Posterior cingulate gyrus (tissue), 11 donors: ENCODE results near the gene PATE2.

Experiments
- DNase-seq, 10 donors: peaks; one replicate each; pipeline versions ENCODE4 v3.0.0 to v3.0.0-alpha.2; 2020 to 2021; ENCODE audit warnings: mixed read lengths in 3 of 10
- intact Hi-C: fragments of 100-400 bp; cut with DNase I; formaldehyde crosslinking; loops from one replicate; pipeline ENCODE4 v1.15.1; 2023

PATE2 gene

GRCh38 chr11:125778728-125779127, at the start of gene PATE2:
Gene PATE2 (minus strand): TSS chr11:125778828. CDS start chr11:125778773, 55 bp downstream.
- DNase-seq, result no peak
- intact Hi-C loops, result no loop called here

- no peak for DNase-seq
- intact Hi-C loops, result no loop called here
Measured at GRCh38 chr11:125807909-125808308, 29.3 kb upstream of the PATE2 start.

GRCh38 chr11:125802387-125802786, 23.8 kb upstream of the PATE2 start:
- no peak for DNase-seq

GRCh38 chr11:125799808-125800207, 21.2 kb upstream of the PATE2 start:
- intact Hi-C loops, result no loop called here
- no peak for DNase-seq

More at GRCh38 chr11:125802387-125802786, 23.8 kb upstream of the PATE2 start:
- intact Hi-C loops, result no loop called here

- intact Hi-C loops, result no loop called here
- DNase-seq, result no peak
Measured at GRCh38 chr11:125797641-125798040, 19.0 kb upstream of the PATE2 start.

- no peak for DNase-seq
- intact Hi-C loops, result no loop called here
Measured at GRCh38 chr11:125790825-125791224, 12.2 kb upstream of the PATE2 start.

GRCh38 chr11:125787827-125788226, 9.2 kb upstream of the PATE2 start, which contains the start of gene PATE3:
Gene PATE3 (plus strand): TSS chr11:125788127. CDS start chr11:125788152, 25 bp downstream.
- intact Hi-C loops, result no loop called here
- no peak for DNase-seq

GRCh38 chr11:125784678-125785077, 6.0 kb upstream of the PATE2 start:
- DNase-seq, result no peak
- intact Hi-C loops, result no loop called here

- intact Hi-C loops, result no loop called here
- no peak for DNase-seq
Measured at GRCh38 chr11:125777309-125777708, 1.3 kb downstream of the PATE2 start.

GRCh38 chr11:125773516-125773915, 5.1 kb downstream of the PATE2 start:
- DNase-seq, result no peak
- intact Hi-C loops, result no loop called here

GRCh38 chr11:125772834-125773505, 5.7 kb downstream of the PATE2 start:
- intact Hi-C loops, result no loop called here
- no peak for DNase-seq

- no peak for DNase-seq
Measured at GRCh38 chr11:125770583-125770982, 8.0 kb downstream of the PATE2 start.

GRCh38 chr11:125768336-125769046, 10.1 kb downstream of the PATE2 start:
- DNase-seq, result no peak
- intact Hi-C loops, result no loop called here

More at GRCh38 chr11:125770583-125770982, 8.0 kb downstream of the PATE2 start:
- intact Hi-C loops, result no loop called here

GRCh38 chr11:125766251-125766650, 12.4 kb downstream of the PATE2 start:
- DNase-seq, result no peak
- intact Hi-C loops, result no loop called here

GRCh38 chr11:125763483-125763882, 15.1 kb downstream of the PATE2 start:
- DNase-seq, result no peak
- intact Hi-C loops, result no loop called here

- DNase-seq, result no peak
- intact Hi-C loops, result no loop called here
Measured at GRCh38 chr11:125762445-125762844, 16.2 kb downstream of the PATE2 start.

- peak in 1 of 10 donors; percentile 35 for DNase-seq
Measured at GRCh38 chr11:125756050-125756449, 22.6 kb downstream of the PATE2 start.

GRCh38 chr11:125750629-125751028, 28.0 kb downstream of the PATE2 start:
- no peak for DNase-seq
- intact Hi-C loops, result no loop called here

More at GRCh38 chr11:125756050-125756449, 22.6 kb downstream of the PATE2 start:
- intact Hi-C loops, result no loop called here

- no peak for DNase-seq
- intact Hi-C loops, result no loop called here
Measured at GRCh38 chr11:125745979-125746378, 32.6 kb downstream of the PATE2 start, which contains the start of gene PATE1. Gene PATE1 (plus strand): TSS chr11:125746279. CDS start chr11:125746305, 26 bp downstream.

GRCh38 chr11:125743681-125744080, 34.9 kb downstream of the PATE2 start:
- intact Hi-C loops, result no loop called here

GRCh38 chr11:125740617-125741016, 38.0 kb downstream of the PATE2 start:
- DNase-seq, result no peak
- intact Hi-C loops, result no loop called here

More at GRCh38 chr11:125743681-125744080, 34.9 kb downstream of the PATE2 start:
- DNase-seq, result no peak

GRCh38 chr11:125728969-125729368, 49.7 kb downstream of the PATE2 start:
- intact Hi-C loops, result no loop called here
- no peak for DNase-seq
